Right renal cortex interstitium (tissue), 3 donors: Measurements from ENCODE around the gene GALNT18. TPM values are rescaled to one million over a fixed set of nuclear protein-coding genes. Genes with fewer than 3 reads are reported as not detected.

Experiments
- DNase-seq, 3 donors: peaks; one replicate each; pipeline ENCODE4 v3.0.0-alpha.2; 2013; ENCODE audit warnings: low read depth in 3 of 3, low spot score in 2 of 3
- polyA plus RNA-seq, 3 donors: library from polyadenylated mRNA; unstranded; fragments of 120-200 nt; gene quantifications; one replicate each; pipeline ENCODE4 v1.2.1, GENCODE V29; 2013; ENCODE audit not compliant: insufficient read length in 3 of 3

The GALNT18 gene
- polyA plus RNA-seq, 3 donors, result 25.5 to 28.8 (median 25.7) TPM

- no peak for DNase-seq
Observed at GRCh38 chr11:11589437-11589836, 32.4 kb downstream of the GALNT18 start.

GRCh38 chr11:11588891-11589290, 32.9 kb downstream of the GALNT18 start:
- no peak for DNase-seq

- no peak for DNase-seq
Observed at GRCh38 chr11:11588243-11588642, 33.6 kb downstream of the GALNT18 start.

- DNase-seq, result no peak
Observed at GRCh38 chr11:11587122-11587521, 34.7 kb downstream of the GALNT18 start.

- DNase-seq, result no peak
Observed at GRCh38 chr11:11586465-11586864, 35.3 kb downstream of the GALNT18 start.

GRCh38 chr11:11584937-11585336, 36.9 kb downstream of the GALNT18 start:
- DNase-seq, result no peak

- DNase-seq, result no peak
Observed at GRCh38 chr11:11584530-11584810, 37.3 kb downstream of the GALNT18 start.

- no peak for DNase-seq
Observed at GRCh38 chr11:11583801-11584529, 37.8 kb downstream of the GALNT18 start.

- DNase-seq, result no peak
Observed at GRCh38 chr11:11582011-11582701, 39.6 kb downstream of the GALNT18 start.

GRCh38 chr11:11581481-11581880, 40.3 kb downstream of the GALNT18 start:
- DNase-seq, result no peak

GRCh38 chr11:11580841-11581411, 40.9 kb downstream of the GALNT18 start:
- no peak for DNase-seq

GRCh38 chr11:11580012-11580411, 41.8 kb downstream of the GALNT18 start:
- no peak for DNase-seq

- no peak for DNase-seq
Observed at GRCh38 chr11:11579012-11579988, 42.5 kb downstream of the GALNT18 start.

- DNase-seq, result no peak
Observed at GRCh38 chr11:11577932-11578911, 43.6 kb downstream of the GALNT18 start.

GRCh38 chr11:11577251-11577855, 44.5 kb downstream of the GALNT18 start:
- DNase-seq, result no peak

- no peak for DNase-seq
Observed at GRCh38 chr11:11574373-11575287, 47.2 kb downstream of the GALNT18 start.

GRCh38 chr11:11572386-11572785, 49.4 kb downstream of the GALNT18 start:
- no peak for DNase-seq

GRCh38 chr11:11571893-11572292, 49.9 kb downstream of the GALNT18 start:
- no peak for DNase-seq
